Hematopoietic multipotent progenitor cell treated with erythropoietin and hydrocortisone succinate and interleukin-3 and kit ligand, for 4 days (in vitro differentiated cells): ENCODE results near the gene PTGES3.
"Not testable (repeated sequence)": the region's sequence is repeated elsewhere in the genome, so short reads cannot be mapped to it uniquely, and the experiment has no call there.

Experiments
- DNase-seq: peaks from one replicate; pipeline ENCODE4 v3.0.0-alpha.2; 2015

PTGES3 gene

GRCh38 chr12:56653781-56654180, 34.3 kb downstream of the PTGES3 start:
- not testable (repeated sequence) for DNase-seq

GRCh38 chr12:56648023-56648422, 40.1 kb downstream of the PTGES3 start:
- not testable (repeated sequence) for DNase-seq

- peak; percentile 100 for DNase-seq
Observed at GRCh38 chr12:56645717-56646446, 42.2 kb downstream of the PTGES3 start, which contains the start of gene ATP5F1B. TSS of gene ATP5F1B (minus strand) at chr12:56645984. CDS start at chr12:56645963, 21 bp downstream.

GRCh38 chr12:56645201-56645716, 42.8 kb downstream of the PTGES3 start:
- no peak for DNase-seq

- DNase-seq, result no peak
Observed at GRCh38 chr12:56644654-56645053, 43.4 kb downstream of the PTGES3 start.

- no peak for DNase-seq
Observed at GRCh38 chr12:56641219-56641618, 46.9 kb downstream of the PTGES3 start.

GRCh38 chr12:56637621-56638020, 50.5 kb downstream of the PTGES3 start:
- DNase-seq, result no peak

- DNase-seq, result peak; percentile 100
Observed at GRCh38 chr12:56636675-56637540, 51.2 kb downstream of the PTGES3 start.

- DNase-seq, result peak; percentile 96
Observed at GRCh38 chr12:56635806-56636674, 52.0 kb downstream of the PTGES3 start.

- DNase-seq, result peak; percentile 86
Observed at GRCh38 chr12:56634837-56635791, 53.0 kb downstream of the PTGES3 start.

GRCh38 chr12:56634242-56634836, 53.7 kb downstream of the PTGES3 start:
- DNase-seq, result peak; percentile 61

- DNase-seq, result no peak
Observed at GRCh38 chr12:56633468-56634241, 54.4 kb downstream of the PTGES3 start.

GRCh38 chr12:56632701-56633467, 55.2 kb downstream of the PTGES3 start:
- DNase-seq, result no peak

GRCh38 chr12:56631790-56632700, 56.0 kb downstream of the PTGES3 start:
- peak; percentile 83 for DNase-seq

GRCh38 chr12:56630180-56630632, 57.9 kb downstream of the PTGES3 start, which contains the start of gene BAZ2A:
TSS of gene BAZ2A (minus strand) at chr12:56630326. CDS start at chr12:56617530, 12,796 bp downstream.
- DNase-seq, result peak; percentile 96

- DNase-seq, result peak; percentile 51
Observed at GRCh38 chr12:56629459-56630179, 58.5 kb downstream of the PTGES3 start.
